ENCODE data around the gene LRRC74B.

Gene LRRC74B

DNA sequence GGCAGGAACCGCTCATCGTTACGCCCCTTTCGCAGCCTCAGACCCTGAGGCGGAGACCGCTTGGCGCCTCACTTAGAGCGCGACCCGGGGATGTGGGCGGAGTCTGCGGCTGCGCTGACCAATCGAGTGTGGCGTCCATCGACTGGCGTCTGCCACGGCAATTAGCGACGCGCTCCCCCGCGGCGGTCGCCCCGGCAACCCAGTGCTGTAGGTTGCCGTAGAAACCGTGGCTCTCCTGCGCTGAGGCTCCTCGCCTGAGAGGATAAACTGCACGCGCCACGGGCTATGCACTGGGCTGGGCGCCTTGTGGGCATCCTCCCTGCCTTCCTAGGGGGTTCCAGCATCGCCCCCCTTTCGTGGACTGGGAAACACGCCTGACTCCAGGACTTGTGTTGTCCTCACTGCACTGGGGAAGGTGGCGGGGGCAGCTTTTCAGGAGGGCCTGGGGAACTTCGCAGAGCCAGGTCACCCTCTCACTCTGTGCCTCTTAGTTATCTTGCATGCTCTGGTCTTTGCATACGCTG is 31.5 kb upstream of the LRRC74B start:
- DNase-seq, result peak; percentile 91

DNA sequence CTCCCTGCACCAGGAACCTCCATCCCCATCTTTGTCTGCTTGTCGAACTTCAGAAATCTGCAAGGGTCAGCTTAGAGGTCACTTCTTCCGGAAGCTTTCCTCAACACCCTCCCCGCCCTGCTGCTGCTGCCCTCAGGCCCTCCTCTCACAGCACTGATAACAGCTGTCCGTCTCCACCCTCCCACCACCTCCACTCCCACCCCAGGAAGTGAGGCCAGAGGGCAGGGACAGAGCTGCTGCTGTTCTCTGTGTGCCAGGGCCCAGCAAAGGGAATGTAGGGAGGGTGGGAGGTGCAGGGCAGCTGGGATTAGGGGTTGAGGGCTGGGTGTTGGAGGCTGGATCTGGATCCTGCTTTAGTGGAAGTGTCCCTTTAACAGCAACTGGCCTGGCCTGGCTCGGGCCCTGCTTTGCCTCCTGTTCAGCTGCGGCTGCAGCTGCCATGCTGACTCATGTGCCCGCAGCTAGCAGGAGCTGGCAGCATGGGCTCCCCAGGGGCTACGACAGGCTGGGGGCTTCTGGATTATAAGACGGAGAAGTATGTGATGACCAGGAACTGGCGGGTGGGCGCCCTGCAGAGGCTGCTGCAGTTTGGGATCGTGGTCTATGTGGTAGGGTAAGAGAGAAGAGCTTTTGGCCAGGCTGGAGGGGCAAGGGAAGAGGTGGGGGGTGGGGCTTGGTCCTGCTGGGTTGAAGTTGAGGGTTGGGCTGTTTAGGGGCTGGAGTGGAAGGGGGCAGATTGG is 30.9 kb upstream of the LRRC74B start, which contains the start of gene P2RX6:
TSS of gene P2RX6 (plus strand) at position 440 of the 740 bp plus-strand sequence. CDS start at position 450, 10 bp downstream.
- peak; percentile 66 for DNase-seq

DNA sequence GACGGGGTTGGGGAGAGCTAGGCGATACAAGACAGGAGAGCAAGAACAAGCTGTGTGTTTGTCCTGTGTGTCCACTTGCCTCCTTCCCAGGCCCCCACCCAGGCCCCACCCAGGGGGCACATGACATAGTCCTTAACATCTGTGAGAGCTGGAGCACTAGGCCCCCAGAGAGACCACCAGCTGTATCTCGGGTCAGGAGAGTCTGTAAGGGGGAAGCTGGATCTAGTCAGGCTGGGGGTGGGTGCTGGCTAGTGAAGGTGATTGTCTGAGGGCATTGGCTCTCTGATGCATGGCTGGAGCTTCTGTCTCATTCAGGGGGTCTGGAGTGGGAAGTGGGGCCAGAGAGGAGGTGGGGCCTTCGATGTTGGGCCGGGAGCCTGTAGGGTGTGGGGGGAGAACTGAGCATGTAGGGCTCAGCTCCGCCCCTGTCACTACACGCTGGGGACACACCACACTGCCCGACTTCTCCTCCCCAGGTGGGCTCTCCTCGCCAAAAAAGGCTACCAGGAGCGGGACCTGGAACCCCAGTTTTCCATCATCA is 30.2 kb upstream of the LRRC74B start:
- no peak for DNase-seq

DNA sequence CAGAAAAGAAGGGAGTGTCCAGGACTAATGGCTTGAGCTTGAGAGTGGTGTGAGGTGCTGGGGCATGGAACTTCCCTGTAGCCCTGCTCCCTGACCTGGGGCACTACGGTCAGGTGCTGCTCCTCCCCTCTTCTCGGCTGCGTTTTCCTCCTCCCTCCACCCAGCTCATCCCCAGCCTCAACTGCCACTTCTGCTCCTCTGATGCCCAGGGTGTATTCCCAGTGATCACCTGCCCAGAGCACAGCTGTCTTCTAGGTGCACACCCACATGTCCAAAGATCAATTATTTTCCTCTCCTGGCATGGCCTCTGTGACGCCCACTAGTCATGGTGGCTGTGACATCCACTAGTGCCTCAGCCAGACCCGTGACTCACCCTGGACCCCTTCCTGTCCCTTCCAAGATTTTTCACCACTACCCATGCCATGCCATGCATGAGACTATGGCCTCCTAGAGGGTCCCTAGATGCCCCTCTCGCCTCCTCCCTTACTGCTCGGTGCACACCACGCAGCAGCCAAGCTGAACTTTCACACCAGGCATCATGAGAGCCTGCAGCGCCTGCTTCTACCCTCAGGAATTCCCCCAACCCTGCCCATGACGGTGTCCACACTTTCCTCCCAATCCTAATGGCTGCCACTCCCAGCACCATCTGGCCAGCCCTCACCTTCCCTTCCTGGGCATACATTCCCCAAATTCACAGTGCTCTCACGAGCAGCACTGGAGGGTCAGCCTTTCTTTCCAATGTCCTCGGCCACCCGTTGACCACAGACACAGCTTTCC is 28.9 kb upstream of the LRRC74B start:
- no peak for DNase-seq

DNA sequence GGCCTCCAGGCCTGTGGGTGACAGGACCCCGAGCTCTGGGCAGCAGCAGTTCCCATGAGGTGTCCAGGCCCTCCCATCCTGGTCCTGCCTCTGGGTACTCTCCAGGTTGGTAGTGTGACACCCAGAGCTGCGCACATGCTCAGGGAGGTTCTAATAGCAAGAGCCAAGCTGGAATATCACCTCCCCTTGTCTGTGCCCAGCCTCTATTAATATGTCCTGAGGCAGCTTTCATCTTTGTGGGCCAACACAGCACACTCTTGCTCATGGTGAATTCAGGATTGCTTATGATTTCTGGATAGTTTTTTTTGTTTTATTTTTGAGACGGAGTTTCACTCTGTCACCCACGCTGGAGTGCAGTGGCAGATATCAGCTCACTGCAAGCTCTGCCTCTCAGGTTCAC is 27.4 kb upstream of the LRRC74B start:
- no peak for DNase-seq

DNA sequence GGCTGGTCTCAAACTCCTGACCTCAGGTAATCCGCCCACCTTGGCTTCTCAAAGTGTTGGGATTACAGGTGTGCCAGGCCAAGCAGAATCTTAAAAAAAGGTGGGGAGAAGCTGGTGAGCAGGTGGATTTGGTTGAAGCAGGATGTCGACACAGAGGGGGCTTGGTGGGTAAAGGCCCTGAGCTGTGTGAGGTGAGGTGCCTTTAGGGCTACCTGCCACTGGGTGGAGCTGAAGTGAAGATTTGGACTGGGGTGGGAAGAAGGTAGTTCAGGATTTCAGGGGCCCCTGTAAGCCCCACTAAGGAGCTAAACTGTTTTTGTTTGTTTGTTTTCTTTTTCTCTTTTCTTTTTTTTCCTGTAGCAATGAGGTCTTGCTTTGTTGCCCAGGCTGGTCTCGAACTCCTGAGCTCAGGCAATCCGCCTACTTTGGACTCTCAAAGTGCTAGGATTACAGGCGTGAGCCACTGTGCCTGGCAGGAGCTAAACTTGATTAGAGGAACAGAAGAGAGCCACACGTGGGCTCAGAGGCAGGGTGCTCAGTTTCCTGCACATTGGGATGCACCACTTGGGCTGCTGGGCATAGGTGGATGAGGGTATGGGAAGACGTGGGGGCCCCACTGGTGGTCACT is 24.8 kb upstream of the LRRC74B start:
- DNase-seq, result no peak

DNA sequence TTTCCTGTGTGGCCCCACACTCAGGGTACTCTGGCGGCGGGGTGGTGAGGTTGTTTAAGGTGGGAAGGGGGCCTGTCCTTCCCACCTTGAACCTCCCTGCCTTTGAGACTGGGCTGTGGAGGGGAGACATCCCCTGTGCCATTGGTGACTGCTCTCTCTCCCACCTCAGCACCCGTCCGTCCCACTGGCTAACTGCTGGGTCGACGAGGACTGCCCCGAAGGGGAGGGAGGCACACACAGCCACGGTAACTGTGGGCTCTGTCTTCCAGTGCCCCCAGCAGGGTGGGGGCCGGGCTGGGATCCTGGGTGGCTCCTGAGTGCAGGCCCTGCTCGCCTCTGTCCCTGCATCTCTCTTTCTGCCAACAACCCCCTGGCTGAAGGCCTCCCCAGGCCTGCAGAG is 23.2 kb upstream of the LRRC74B start:
- DNase-seq, result no peak

DNA sequence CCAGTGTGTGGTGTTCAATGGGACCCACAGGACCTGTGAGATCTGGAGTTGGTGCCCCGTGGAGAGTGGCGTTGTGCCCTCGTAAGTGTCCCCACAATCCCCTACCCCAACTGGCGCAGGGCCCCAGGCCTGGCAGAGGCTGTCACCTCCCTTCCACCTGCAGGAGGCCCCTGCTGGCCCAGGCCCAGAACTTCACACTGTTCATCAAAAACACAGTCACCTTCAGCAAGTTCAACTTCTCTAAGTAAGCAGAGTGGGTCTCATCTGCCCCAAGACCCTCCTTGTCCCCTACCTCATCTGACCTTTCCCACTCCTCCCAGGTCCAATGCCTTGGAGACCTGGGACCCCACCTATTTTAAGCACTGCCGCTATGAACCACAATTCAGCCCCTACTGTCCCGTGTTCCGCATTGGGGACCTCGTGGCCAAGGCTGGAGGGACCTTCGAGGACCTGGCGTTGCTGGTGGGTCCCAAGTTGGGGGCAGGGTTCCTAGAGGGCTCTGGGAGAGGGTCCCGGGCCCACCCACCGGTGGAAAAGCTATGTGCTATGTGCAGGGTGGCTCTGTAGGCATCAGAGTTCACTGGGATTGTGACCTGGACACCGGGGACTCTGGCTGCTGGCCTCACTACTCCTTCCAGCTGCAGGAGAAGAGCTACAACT is 22.7 kb upstream of the LRRC74B start:
- DNase-seq, result no peak

DNA sequence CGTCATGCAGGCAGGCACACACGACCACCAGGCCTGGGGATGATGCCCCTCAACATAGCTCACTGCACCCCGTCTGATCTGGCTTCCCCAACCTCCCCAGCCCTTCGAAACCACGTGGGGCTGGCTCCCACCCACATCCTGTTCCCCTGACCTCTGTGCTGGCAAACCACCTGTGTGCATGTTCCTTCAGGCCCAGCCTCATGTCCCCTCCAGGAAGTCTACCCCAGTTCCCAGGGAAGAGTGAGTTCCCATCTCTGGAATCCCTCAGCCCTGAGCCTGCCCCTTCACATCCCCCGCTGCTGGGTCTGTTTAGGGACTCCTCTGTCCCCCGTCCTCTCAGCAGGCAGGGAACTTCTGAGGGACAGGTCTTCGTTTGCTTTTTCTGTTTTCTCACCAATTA is 20.5 kb upstream of the LRRC74B start:
- no peak for DNase-seq

DNA sequence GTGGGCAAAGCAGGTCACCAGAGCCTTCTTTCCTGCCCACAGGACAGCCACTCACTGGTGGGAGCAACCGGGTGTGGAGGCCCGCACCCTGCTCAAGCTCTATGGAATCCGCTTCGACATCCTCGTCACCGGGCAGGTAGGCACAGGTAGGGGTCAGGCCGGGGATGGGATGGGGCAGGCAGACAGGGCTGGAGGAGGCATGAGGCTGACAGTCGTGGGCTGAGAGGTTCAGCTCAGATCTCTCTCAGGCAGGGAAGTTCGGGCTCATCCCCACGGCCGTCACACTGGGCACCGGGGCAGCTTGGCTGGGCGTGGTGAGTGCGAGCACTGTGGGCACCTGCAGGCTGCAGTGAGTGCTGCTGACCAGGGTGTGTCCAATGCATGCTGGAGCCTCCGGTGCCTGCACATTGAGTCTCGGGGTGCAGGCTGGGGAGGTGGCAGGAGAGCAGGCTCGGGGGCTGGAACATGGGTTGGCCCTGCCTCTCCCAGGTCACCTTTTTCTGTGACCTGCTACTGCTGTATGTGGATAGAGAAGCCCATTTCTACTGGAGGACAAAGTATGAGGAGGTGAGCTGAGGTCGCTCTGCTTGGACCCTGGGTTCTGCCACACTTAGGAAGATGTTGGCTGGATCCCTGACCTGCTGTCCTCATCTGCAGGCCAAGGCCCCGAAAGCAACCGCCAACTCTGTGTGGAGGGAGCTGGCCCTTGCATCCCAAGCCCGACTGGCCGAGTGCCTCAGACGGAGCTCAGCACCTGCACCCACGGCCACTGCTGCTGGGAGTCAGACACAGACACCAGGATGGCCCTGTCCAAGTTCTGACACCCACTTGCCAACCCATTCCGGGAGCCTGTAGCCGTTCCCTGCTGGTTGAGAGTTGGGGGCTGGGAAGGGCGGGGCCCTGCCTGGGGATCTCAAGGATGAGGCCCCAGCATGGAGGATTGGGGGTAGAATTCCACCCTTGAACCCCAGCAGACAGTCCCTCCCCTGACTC is 19.7 kb upstream of the LRRC74B start:
- no peak for DNase-seq

DNA sequence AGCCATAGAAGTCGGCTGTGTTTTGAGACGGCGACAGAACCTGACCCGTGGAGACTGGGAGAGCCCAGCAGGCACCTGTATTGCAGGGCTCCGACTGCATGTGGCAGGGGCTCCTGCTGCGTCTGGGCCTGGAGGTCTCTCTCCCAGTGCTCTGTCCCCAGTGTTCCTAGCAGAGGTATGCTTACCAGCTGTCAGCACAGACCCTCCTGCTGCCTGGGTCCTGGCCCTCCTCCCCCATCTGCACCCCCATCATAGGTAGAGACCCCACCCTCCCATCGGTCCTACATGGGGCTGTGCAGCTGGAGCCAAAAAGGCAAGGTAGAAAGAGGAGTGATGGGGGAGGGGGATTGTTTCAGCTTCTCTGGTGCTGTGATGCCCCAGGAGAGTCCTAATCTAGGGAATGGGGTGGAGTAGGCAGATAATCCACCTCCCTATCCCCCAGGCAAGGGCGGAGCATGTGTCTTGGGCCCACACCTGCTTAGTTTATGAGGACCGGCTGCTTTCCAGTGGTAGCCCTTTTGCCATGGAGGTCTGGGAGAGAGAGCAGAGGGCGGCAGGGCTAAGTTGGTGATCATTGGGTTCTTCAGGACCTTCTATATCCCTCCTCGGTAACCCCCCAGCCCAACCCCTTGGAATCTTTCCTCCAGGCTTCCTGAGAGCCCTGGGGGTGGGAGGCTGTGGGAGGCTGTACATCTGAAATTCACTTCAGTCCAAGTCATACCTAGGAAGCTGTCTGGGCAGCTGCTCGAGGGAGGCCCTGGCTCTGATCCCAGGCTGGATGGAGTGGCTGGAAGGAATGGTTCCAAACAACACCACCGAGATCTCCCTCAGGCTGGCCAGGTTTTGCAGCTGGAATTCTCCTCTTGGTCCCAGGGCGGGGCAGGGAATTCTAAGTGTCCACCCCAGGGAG is 18.7 kb upstream of the LRRC74B start:
- DNase-seq, result peak; percentile 26

DNA sequence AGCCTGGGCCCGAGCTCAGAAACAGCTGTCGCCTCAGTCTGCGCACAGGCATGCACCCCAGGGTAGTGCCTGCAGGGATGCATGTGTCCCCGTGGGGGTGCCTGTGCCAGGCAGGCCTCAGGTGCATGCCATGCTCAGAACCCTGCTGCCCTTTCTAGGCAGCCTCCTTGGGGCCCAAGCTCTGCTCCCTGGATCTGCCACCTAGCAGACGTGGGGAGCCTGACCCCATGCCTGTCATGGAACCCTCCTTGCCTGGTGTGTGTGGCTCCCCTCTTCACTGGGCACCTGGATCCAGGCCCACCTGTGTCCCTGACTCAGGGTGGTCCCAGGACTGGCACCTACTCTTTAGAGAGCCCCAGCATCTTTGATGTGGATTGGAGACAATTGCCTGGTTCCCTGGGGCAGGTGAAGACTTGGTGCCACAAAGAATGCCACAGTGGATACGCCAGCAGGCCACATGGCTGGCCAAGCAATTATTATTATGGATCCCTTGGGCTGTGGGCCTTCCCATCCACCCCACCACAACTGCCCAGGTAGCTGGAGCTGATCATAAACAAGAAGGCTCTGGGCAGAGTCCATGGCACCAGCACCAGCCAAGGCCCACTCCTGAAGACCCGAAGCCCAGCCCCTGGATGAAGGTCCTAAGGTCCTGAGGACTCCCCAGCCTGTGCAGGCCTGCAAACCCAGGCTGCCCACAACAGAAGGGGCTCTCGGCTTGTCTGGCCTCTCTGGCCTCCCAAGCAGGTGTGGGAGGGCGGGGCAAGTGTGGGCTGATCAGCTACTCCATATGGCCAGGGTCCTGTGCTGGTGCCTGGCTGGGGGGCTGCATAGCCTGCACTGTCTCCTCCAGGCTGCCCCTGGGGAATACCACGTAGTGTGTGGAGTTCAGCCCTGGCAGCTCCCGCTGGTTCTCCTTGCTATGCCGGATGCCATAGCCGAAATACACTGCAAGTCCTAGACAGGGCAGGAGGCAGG is 17.2 kb upstream of the LRRC74B start:
- no peak for DNase-seq

DNA sequence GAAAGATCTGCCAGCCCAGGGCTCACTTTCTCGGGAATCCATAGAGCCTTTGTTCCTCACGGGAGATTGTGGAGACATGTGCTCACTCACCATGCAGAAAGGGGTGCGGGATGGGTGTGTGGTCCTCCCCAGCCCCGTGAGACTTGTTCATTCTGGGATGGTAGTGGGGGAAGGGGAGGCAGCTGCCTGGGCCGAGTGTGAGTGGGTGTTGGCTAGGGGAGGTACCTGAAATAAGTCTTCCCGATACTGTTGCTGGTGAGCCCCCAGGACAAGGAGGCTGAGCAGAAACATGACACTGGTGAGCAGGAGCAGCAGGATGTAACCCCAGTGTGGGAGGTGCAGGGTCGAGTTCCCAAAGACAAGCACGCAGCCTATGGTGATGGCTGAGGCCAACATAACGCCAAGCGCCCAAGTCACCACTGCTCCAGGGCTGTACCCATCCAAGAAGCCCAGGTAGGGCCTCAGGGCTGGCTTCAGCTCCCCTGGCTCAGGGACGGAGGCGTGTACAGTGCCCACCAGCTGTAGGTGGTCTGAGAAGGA is 16.2 kb upstream of the LRRC74B start:
- no peak for DNase-seq

DNA sequence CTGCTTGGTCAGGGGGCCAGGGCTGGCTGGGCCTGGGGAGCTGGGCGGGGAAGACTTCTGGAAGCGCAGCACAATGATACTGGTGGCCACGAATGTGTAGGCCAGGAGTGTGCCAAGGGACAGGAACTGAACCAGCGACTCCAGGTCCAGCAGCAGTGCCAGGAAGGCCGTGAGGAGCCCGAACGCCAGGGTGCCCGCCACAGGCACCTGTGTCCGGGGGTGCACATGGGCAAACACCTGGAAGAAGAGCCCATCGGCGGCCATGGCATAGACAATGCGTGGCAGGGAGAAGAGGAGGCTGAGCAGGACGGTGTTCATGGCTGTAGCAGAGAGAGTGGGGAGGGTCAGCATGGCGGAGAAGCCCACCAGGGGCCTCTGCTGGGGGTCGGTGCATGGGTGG is 15.7 kb upstream of the LRRC74B start:
- no peak for DNase-seq

DNA sequence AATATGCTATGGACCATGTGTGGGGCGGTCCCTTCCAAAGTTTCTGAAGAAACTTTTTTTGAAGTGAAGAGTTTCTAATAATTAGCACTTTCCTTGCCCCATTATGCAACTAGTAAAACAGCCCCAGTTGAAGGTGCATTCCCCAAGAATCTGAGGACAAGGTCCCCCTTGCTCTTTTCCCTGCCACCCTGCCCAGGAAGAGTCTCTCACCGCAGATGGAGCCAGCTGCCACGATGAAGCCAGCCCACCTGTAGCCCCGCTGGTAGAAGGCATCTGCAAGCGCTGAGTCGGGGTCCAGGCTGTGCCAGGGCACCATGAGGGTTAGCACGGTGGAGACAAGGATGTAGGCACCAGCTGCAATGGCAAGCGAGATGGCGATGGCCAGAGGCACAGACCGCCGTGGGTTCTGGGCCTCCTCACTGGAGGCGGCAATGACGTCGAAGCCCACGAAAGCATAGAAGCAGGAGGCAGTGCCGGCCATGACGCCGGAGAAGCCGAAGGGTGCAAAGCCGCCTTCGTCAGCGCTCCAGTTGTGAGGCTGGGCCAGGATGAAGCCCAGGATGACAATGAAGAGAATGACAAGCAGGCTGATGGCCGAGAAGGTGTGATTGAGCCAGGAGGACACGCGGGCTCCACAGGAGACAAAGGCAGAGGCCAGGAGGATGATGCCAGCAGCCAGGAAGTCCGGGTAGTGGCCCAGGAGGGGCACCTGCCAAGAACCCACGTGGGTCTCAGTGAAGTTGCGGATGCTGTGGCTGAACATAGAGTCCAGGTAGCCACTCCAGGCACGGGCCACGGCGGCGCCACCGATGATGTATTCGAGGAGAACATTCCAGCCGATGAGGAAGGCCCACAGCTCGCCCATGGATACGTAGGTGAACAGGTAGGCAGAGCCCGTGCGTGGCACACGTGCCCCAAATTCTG is 14.9 kb upstream of the LRRC74B start:
- DNase-seq, result no peak

DNA sequence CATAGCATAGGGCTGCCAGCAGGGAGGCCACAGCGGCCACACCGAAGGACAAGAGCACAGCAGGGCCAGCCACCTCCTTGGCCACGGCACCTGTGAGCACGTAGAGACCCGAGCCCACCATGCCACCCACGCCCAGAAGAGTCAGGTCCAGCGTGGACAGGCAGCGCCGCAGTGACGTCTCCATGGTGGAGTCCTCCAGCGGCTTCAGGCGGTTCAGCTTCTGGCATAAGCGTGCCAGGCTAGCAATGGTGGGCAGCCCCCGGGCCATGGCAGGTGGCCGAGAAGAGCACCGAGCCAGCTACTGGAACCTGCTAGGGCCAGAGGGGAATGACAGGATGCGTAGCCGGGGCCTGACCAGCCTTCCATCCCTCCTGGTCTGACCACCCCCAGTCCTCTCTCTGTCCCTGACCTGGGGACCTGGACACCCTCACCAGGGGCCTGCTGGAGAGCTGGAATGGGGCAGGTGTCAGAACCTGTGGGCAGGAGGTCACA is 14.2 kb upstream of the LRRC74B start:
- no peak for DNase-seq
